Endothelial cell of umbilical vein (primary cell): Measurements from ENCODE around the gene KHDC3L. TPM values are rescaled to one million over a fixed set of nuclear protein-coding genes. Genes with fewer than 3 reads are reported as not detected.

ENCODE experiments used
- BruUV-seq: library from RNA; stranded (reverse); fragments of 400-500 nt; replicated peaks from 2 replicates; lab custom pipeline; 2021; lab: Mats Ljungman, UMichigan
- CTCF ChIA-PET: fragments of 300-600, 350-600 bp; sonication (Branson Sonifier 250); formaldehyde crosslinking; loops from one replicate; lab custom pipeline; 2021; ENCODE audit warnings: antibody characterized with exemption, inconsistent platforms; lab: Charles Lee
- POLR2A ChIA-PET: fragments of 300-600, 350-600 bp; sonication (Branson Sonifier 250); formaldehyde crosslinking; loops from one replicate; lab custom pipeline; 2021; ENCODE audit warnings: antibody characterized with exemption, inconsistent platforms; lab: Charles Lee
- DNase-seq: peaks from one replicate; pipeline ENCODE4 v3.0.0-alpha.2; 2011; ENCODE audit warnings: low read depth, low spot score
- FAIRE-seq: peaks from 2 replicates; lab custom pipeline; 2011; peaks lifted over from hg19 to GRCh38; lab: Jason Lieb, UNC
- H2AFZ ChIP-seq: 2 replicates; pipeline ENCODE4 v1.6.0; 2012; ENCODE audit warnings: low read depth, low read length, control low read depth, inconsistent platforms
- H3K27ac ChIP-seq: 2 replicates; pipeline ENCODE4 v1.5.1; 2011; ENCODE audit warnings: low read depth, mild to moderate bottlenecking, control low read depth, low read length, moderate library complexity; ENCODE audit not compliant: insufficient read depth
- H3K27me3 ChIP-seq, 2 experiments: 2 replicates each; pipeline versions ENCODE4 v1.6.0 to v1.6.1; 2011; ENCODE audit warnings: low read length in 2 of 2, mixed read lengths in 1 of 2; ENCODE audit not compliant: control insufficient read depth in 2 of 2, insufficient read depth in 2 of 2
- H3K36me3 ChIP-seq, 2 experiments: 2 replicates in 1 of 2; 3 replicates in 1 of 2; pipeline ENCODE4 v1.5.1; 2011; ENCODE audit warnings: low read length in 2 of 2, mild to moderate bottlenecking in 1 of 2, moderate library complexity in 1 of 2; ENCODE audit not compliant: control insufficient read depth in 2 of 2, insufficient read depth in 2 of 2; ENCODE audit errors: extremely low read depth in 1 of 2
- H3K4me1 ChIP-seq: 3 replicates; pipeline ENCODE4 v1.5.1; 2011; ENCODE audit warnings: mild to moderate bottlenecking, low read length; ENCODE audit not compliant: control insufficient read depth, insufficient read depth; ENCODE audit errors: extremely low read depth
- H3K4me2 ChIP-seq: 2 replicates; pipeline ENCODE4 v1.6.1; 2011; ENCODE audit warnings: low read length, control low read depth, mixed read lengths; ENCODE audit not compliant: insufficient read depth
- H3K4me3 ChIP-seq, 3 experiments: fragments of 200-600 bp in 1 of 3; sonication (generic), shearing (Covaris generic) in 1 of 3; replicated peaks in 1 of 3; 2 replicates each; pipeline ENCODE4 v1.5.1; 2011 to 2016; ENCODE audit warnings: control low read depth in 3 of 3, low read length in 3 of 3, mild to moderate bottlenecking in 2 of 3, inconsistent platforms in 1 of 3, low read depth in 1 of 3, moderate library complexity in 1 of 3; ENCODE audit not compliant: insufficient read depth in 1 of 3
- H3K79me2 ChIP-seq: 2 replicates; pipeline ENCODE4 v1.6.0; 2012; ENCODE audit warnings: low read length, inconsistent platforms; ENCODE audit not compliant: control insufficient read depth, insufficient read depth
- H3K9ac ChIP-seq: replicated peaks from 2 replicates; pipeline ENCODE3; 2011; ENCODE audit warnings: low read length, control low read depth; ENCODE audit not compliant: insufficient read depth; ENCODE audit errors: extremely low read depth
- H3K9me1 ChIP-seq: replicated peaks from 3 replicates; pipeline ENCODE4 v1.6.0; 2011; ENCODE audit warnings: mild to moderate bottlenecking, low read length; ENCODE audit not compliant: control insufficient read depth, insufficient read depth; ENCODE audit errors: extremely low read depth
- H3K9me3 ChIP-seq: replicated peaks from 2 replicates; pipeline ENCODE4 v1.5.1; 2012; ENCODE audit warnings: low read length, inconsistent platforms; ENCODE audit not compliant: control insufficient read depth, insufficient read depth
- H4K20me1 ChIP-seq: replicated peaks from 2 replicates; pipeline ENCODE3; 2011; ENCODE audit warnings: mild to moderate bottlenecking, low read length; ENCODE audit not compliant: control insufficient read depth, insufficient read depth; ENCODE audit errors: extremely low read depth
- CTCF ChIP-seq, 2 donors: IDR thresholded peaks; 1 replicate in 1 of 2; 2 replicates in 1 of 2; pipeline ENCODE4 v1.5.1; 2011; ENCODE audit warnings: low read length in 2 of 2, mild to moderate bottlenecking in 2 of 2, moderate library complexity in 2 of 2, control low read depth in 1 of 2, inconsistent platforms in 1 of 2, low read depth in 1 of 2; ENCODE audit not compliant: insufficient read depth in 1 of 2; ENCODE audit errors: extremely low read depth in 1 of 2
- EZH2 ChIP-seq: IDR thresholded peaks from 2 replicates; pipeline ENCODE4 v1.6.1; 2012; ENCODE audit warnings: borderline replicate concordance, low read depth, mild to moderate bottlenecking, moderate library complexity, low read length, inconsistent platforms; ENCODE audit not compliant: severe bottlenecking
- FOS ChIP-seq: IDR thresholded peaks from 2 replicates; pipeline ENCODE4 v1.6.1; 2011; ENCODE audit warnings: mild to moderate bottlenecking, low read length, moderate library complexity, borderline replicate concordance; ENCODE audit not compliant: insufficient read depth
- GATA2 ChIP-seq: IDR thresholded peaks from 2 replicates; pipeline ENCODE4 v1.7.0; 2011; ENCODE audit warnings: low read depth, mild to moderate bottlenecking, moderate library complexity, mixed read lengths, low read length; ENCODE audit not compliant: insufficient read length, insufficient read depth
- JUN ChIP-seq: IDR thresholded peaks from 2 replicates; pipeline ENCODE4 v1.6.1; 2011; ENCODE audit warnings: borderline replicate concordance, low read depth; ENCODE audit not compliant: insufficient read length, insufficient read depth
- MAX ChIP-seq: IDR thresholded peaks from 2 replicates; pipeline ENCODE4 v1.6.1; 2011; ENCODE audit not compliant: insufficient read depth, insufficient read length
- MYC ChIP-seq: IDR thresholded peaks from one replicate; pipeline ENCODE4 v1.6.1; 2011; ENCODE audit warnings: mild to moderate bottlenecking, low read depth, low read length
- POLR2A ChIP-seq: IDR thresholded peaks from 2 replicates; pipeline ENCODE4 v1.6.1; 2012; ENCODE audit warnings: low read depth, mild to moderate bottlenecking, control low read depth, low read length
- POLR2AphosphoS5 ChIP-seq: IDR thresholded peaks from 2 replicates; pipeline ENCODE4 v1.6.1; 2012; ENCODE audit warnings: low read depth, mild to moderate bottlenecking, control low read depth, low read length, moderate library complexity; ENCODE audit not compliant: insufficient read depth
- dilution Hi-C: fragments of 300-500 bp; cut with MboI; formaldehyde crosslinking; loops from one replicate; pipeline ENCODE4 v1.15.0; 2019; ENCODE audit warnings: low sequenced_read_pairs; ENCODE audit not compliant: extremely low pct_ligation_motif_present
- intact Hi-C: fragments of 100-400 bp; cut with micrococcal nuclease; formaldehyde crosslinking; loops from one replicate; pipeline ENCODE4 v1.10.0; 2022
- polyA plus RNA-seq, 4 experiments: library from polyadenylated mRNA; depleted of rRNA in 3 of 4; stranded (reverse) in 3 of 4; unstranded in 1 of 4; fragments of >200 nt; gene quantifications; 2 replicates each; pipeline versions ENCODE4 v1.2.1 to v1.2.3, GENCODE V29; 2011 to 2012; ENCODE audit warnings: missing spikeins in 1 of 4
- total RNA-seq: library from RNA; stranded (reverse); gene quantifications from 2 replicates; pipeline ENCODE4 v1.2.3, GENCODE V29; 2021

Gene KHDC3L
- total and polyA plus RNA-seq, 2 donors (not counting 3 experiments of a cell fraction or from before 2014, with no cell fraction given) = not detected

GRCh38 chr6:73353636-73354593 lies 8.5 kb upstream of the KHDC3L start, which contains the start of gene DPPA5:
Gene DPPA5 (minus strand): TSS chr6:73354276. CDS start chr6:73354225, 51 bp downstream.
- H3K9me1 ChIP-seq = no peaks in the 10 kb centered on the region
- FAIRE-seq (no peak), DNase-seq (no peak)
- TF ChIP-seq MAX = no peak
- no peak for TF ChIP-seq POLR2AphosphoS5
- no peak for TF ChIP-seq GATA2
- TF ChIP-seq MYC = no peak
- TF ChIP-seq JUN = no peak
- no peak for TF ChIP-seq EZH2
- TF ChIP-seq CTCF (IDR thresholded peaks at IDR 0.05; ENCODE audit: extremely low read depth in 1 of 2, insufficient read depth in 1 of 2, low read depth in 1 of 2, low read length in 2 of 2) = no peak
- TF ChIP-seq FOS = no peak
- no peak for TF ChIP-seq POLR2A
- H3K4me3 ChIP-seq = no peak within 1 kb of the TSS
- intact Hi-C loops = no loop called here
- H3K4me1 ChIP-seq = no peaks in the 10 kb centered on the region
- no peak within 1 kb of the TSS for H3K27ac ChIP-seq
- H3K9ac ChIP-seq = no peak within 1 kb of the TSS
- H3K36me3 ChIP-seq = no peaks in the 10 kb centered on the region
- no peaks in the 10 kb centered on the region for H3K79me2 ChIP-seq
- ChIA-PET CTCF (no interaction called here), POLR2A (no interaction called here)
- dilution Hi-C loops = no loop called here
- H2AFZ ChIP-seq = no peak within 1 kb of the TSS
- H3K4me2 ChIP-seq = no peak within 1 kb of the TSS
- peaks cover 13 to 16% of the 10 kb centered on the region in 2 experiments for H3K27me3 ChIP-seq
- no peaks in the 10 kb centered on the region for H4K20me1 ChIP-seq
- H3K9me3 ChIP-seq = no peaks in the 10 kb centered on the region
- BruUV-seq = no TSS peak
